Esophagus mucosa (tissue), 1 donor: ENCODE measurements around the gene NRL. TPM values are rescaled to one million over a fixed set of nuclear protein-coding genes. Genes with fewer than 3 reads are reported as not detected.

Experiments
- ATAC-seq: fragments of 200-7000 bp; cut with Tn5 transposase; one replicate; pipeline ENCODE4 v1.9.1; 2020
- total RNA-seq: library from RNA; stranded (reverse); gene quantifications from one replicate; pipeline ENCODE4 v1.2.4, GENCODE V29; 2023
- donor health status: DM: yes; HTN: yes; CAD: no.

The NRL gene
- total RNA-seq, 1 donor from 2014 or later, result 1.1 TPM

DNA sequence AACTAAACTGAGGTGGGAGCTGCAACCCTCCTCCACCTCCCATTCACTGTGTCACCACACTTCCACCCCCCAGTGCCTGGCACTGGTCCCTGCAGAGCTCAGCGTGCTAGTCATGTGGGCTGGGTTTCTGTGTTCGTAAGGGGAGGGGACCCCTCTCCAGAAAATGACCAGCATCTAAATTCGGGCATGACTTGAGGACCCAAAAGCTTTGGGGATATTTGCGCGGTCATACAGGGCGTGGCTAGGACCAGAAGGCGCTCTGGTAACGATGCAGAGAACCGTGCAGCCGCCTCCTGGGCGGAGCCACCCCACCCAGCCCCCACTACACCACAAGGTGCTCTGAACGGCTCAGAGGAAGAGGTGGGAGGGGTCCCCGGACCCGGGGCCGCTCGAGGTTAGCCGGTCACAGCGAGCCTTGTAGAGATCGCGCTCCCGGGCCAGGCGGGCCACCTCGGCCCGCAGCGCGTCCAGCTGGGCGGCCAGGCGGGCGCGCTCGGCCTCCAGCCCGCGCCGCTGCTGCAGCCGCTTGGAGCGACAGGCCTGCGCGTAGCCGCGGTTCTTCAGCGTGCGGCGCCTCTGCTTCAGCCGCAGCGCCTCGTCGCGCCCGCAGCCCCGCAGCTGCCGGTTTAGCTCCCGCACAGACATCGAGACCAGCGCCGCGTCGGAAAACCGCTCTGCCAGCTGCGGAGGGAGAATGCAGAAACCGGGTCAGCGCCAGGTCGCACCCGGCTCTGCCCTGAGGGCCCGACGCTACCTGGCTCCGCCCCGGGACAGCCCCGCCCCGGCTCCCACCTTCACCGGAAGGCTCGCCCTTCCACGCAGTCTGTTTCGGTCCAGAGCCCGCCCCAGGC, 33.6 kb downstream of the NRL start:
- ATAC-seq, result peak; percentile 81

DNA sequence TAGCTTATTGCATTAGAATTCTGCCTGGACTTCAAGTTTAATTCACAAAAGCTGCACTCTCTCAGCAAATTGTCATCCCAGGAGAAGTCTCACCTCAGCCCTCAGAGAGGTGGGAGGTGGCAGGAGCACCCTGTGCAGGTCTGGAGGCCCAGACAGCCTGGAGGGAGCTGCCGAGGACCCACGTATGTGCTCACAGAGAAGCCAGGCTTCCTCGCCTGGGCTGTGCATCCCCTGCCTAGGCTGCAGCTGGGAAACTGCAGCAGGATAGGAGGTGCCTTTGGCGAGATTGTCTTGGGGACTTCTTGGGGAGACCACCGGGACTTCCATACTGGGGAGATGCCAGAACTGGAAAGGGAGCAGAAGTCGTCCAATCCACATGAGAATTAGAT, 34.6 kb downstream of the NRL start:
- no peak for ATAC-seq

GRCh38 chr14:24079491-24080141, 35.1 kb downstream of the NRL start:
- ATAC-seq, result no peak

GRCh38 chr14:24078146-24078545, 36.6 kb downstream of the NRL start:
- no peak for ATAC-seq

DNA sequence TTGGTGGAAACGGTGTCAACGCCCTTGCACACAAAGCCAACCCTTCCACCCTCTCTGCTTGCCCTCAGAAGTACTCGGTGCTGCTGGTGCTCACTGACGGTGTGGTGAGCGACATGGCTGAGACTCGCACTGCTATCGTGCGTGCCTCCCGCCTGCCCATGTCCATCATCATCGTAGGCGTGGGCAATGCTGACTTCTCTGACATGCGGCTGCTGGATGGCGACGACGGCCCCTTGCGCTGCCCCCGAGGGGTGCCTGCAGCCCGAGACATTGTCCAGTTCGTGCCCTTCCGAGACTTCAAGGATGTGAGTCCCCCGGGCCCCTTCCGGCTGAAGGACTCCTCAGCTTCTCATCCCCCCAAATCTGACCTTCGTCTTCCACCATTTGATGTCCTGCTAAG, 37.7 kb downstream of the NRL start:
- no peak for ATAC-seq

DNA sequence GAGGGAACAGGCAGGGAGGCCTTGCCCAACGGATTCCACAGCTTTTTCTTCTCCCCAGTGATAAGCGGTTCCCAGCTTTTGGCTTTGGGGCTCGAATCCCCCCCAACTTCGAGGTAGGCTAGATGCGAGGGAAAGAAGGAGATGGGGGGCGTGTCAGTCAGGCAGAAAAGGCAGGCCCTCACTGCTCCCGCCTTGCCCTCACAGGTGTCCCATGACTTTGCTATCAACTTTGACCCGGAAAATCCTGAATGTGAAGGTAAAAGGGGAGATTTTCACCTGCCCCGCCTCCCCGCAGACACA, 38.5 kb downstream of the NRL start:
- no peak for ATAC-seq

DNA sequence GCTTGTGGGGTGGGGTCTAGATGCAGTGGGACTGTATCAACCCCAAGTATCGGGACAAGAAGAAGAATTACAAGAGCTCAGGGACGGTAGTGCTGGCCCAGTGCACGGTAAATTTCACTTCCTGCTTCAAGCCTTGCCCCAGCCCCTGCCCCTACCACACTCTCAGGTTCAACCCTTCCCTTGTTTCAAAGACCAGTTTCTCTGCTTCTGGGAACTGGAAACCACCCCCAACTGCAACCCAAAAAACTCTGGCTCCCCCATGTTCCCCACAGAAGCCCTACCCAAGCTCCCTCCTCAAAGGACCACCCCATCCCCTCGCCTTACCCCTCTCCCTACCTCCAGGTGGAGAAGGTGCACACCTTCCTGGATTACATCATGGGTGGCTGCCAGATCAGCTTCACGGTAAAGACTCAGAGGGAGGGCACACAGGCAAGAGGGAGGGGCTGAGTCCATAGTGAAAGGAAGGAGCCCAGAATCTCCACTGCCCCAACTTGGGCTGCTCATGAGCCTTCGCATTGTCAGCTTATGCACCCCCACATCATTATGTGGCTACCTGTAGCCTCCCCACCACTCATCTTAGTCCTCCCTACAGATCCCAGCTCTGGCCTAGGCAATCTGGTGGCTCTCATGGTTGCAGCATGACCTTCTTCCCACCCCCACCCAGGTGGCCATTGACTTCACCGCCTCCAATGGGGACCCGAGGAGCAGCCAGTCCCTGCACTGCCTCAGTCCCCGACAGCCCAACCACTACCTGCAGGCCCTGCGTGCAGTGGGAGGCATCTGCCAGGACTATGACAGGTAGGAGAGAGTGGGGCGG, 39.1 kb downstream of the NRL start:
- no peak for ATAC-seq

GRCh38 chr14:24074625-24075484, 39.9 kb downstream of the NRL start:
- ATAC-seq, result no peak

- no peak for ATAC-seq
Measured at GRCh38 chr14:24072881-24073877, 41.6 kb downstream of the NRL start.

DNA sequence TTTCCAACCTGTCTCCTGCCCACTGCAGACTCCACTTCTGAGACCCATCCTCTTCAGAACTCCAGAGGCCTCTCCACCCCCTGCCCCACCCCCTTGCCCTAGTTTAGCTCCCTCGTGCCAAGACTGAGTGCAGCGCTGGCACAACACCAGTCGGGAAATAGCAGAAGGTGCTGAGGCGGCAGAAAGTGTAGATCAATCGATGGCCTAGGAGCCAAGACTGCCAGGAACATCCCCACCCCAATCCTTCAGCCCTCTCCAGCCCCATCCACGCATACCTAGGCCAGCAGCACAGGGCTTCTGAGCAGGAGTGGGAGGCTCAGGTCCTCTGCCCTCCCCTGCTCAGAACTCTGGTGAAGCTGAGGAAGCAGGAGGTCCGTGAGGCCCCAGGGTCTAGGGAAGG, 42.3 kb downstream of the NRL start:
- no peak for ATAC-seq

DNA sequence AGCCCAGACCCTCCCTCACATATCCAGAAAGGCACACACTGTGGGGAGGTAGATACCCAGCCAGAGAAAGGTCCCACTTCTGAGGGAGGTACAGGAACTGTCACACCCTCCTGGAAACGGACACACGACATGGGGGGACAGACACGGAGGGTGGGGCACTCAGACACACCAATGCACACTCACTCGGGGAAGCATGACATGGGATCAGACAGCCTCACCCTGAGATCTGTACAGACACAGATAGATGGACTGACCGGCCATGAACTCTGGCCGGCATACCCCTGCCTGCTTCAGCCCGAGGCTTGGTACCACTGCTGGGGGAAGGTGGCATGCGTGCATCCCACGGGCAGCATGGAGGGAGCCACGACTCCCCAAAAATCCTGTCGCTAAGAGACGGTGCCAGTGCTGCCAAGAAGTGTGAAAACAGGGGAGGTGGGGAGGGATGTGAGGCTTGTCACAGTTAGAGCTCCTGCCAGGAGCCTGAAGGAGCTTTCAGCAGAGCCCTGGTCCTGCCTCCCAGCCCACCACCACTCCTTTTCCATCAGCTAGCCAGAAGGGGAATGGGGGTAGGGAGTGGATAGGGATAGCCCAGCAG, 42.8 kb downstream of the NRL start:
- no peak for ATAC-seq

GRCh38 chr14:24071144-24071697, 43.5 kb downstream of the NRL start, which contains the start of gene CPNE6:
TSS of gene CPNE6 (plus strand) at chr14:24071562. CDS start at chr14:24072937, 1,375 bp downstream.
- ATAC-seq, result no peak

DNA sequence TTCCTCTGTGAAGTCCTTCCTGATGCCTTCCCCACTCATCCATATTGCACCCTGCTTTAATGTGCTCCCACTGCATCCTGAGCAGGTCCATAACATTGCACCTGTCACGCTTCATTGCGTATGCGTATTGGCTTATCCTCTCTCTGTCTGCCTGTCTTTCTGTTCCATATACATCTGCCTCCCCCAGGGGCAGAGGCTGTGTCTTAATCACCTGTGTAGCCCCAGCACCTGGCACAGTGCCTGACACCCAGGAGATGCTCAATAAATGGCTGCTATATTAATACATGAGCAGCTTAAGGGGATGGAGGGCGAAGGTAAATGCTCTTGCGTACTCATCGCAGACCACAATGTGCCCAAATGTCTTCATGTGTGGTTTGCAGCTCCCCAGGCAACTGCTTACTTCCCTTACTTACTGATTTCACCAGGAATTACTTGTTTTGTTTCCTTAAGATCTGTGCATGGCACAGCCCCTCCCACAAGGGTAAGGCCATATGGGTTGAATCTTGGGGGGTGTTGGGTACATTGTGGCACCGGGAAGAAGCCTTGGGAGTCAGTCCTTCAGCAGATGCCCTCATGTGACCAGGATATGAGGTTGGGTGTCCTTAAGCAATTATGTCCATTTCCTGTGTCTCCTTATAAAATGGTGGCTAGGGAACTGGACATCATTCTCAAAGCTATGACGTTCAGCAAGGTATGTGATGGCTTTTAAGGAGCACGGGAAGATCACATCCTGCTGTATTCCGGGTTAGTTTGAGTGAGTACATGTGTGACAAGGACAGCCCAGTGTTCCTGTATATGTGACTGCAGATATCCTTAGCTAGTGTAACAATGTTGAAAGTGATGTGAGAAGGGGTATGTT, 44.2 kb downstream of the NRL start:
- ATAC-seq, result no peak

GRCh38 chr14:24069411-24069735, 45.4 kb downstream of the NRL start:
- no peak for ATAC-seq

GRCh38 chr14:24068711-24069410, 45.9 kb downstream of the NRL start:
- ATAC-seq, result no peak

DNA sequence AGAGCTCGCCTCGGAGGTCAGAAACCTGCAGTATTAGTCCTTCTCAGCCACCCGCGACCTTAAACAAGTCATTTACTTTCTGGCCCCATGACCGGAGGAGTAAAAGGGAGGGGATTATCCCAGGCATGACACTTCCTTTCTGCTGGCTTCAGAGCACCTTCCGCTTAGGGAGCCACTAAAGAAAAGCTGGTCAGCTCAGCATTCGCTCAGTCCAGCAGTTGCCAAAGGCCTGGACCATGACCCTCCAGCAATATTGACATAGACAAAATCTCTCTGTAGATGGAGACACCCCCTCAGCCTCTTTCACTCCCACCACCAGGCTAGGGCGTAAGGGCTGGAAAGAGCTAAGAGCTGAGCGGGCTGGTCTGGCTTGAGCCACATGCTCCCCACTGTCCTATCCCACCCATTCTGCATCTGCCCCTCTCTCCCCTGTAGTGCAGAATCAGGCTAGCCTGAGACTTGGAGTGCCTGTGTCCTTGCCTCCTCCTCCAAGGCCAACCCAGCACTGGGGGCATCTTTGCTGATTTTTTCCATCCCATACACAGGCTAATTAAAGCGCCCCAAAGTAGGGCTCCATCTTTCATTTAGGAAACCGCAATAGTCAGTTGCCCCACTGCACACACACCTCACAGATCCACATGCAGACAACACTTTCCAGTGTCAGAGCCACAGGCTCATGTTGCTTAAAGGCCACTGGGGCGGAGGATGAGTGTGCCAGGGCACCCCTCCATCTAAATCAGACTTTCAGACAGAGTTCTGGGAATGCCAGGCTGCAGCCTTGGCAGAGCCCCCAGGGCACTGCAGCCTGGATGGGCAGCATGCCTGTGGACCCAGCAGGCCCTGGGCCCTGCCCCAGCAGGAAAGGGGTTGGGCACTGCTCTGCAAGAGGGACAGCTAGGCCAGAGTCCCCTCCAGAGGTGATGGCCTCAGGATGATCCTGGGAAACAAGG, 47.3 kb downstream of the NRL start:
- no peak for ATAC-seq

DNA sequence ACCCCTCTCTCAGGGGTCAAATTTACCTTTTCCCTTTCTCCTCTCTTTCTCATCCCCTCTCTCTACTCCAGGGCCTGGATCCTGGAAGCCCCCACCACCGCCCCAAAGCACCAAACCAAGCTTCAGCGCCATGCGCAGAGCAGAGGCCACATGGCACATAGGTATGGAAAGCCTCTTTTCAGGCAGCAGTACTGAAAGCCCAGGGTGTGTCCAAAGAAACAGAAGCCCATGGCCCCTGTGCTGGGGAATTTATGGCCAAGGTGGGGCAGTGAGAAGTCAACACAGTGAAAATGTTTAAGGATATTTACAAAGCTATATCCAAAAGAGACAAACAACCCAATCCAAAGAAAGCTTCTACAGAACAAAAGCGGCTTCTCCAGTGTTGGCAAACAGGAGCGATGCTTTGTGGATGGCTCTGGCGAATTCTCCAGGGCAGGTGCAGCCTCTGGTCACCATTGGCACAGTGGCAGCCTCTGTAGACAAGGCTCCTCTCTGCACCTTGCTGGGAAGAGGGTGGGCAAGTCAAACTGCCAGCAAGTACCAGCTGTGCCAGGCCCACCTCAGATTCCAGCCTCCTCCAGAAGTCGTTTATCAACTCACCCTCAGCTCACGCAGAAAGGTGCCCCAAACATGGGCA, 48.1 kb downstream of the NRL start:
- ATAC-seq, result no peak
